AG04450 (cell line): ENCODE results near the gene ASIC3. TPM values are rescaled to one million over a fixed set of nuclear protein-coding genes. Genes with fewer than 3 reads are reported as not detected.

ENCODE experiments used
- CTCF ChIA-PET: fragments of 300-600, 350-600 bp; formaldehyde crosslinking; extraction: SDS; loops from one replicate; lab custom pipeline; 2022; ENCODE audit warnings: antibody characterized with exemption, inconsistent platforms; lab: Charles Lee
- POLR2A ChIA-PET: fragments of 350-600 bp; formaldehyde crosslinking; extraction: SDS; loops from one replicate; lab custom pipeline; 2021; ENCODE audit warnings: antibody characterized with exemption, inconsistent platforms; lab: Yijun Ruan, JAX
- DNase-seq: peaks from one replicate; pipeline ENCODE4 v3.0.0-alpha.2; 2011; ENCODE audit warnings: low read depth, low spot score
- H3K27ac ChIP-seq: one replicate; pipeline ENCODE4 v1.5.1; 2012; ENCODE audit warnings: low read depth, low read length, control low read depth
- H3K27me3 ChIP-seq: one replicate; pipeline ENCODE4 v1.6.0; 2012; ENCODE audit warnings: low read length; ENCODE audit not compliant: control insufficient read depth, insufficient read depth
- H3K4me3 ChIP-seq: 2 replicates; pipeline ENCODE4 v1.5.1; 2011; ENCODE audit warnings: mild to moderate bottlenecking, low read depth, low read length, control low read depth
- H3K9me3 ChIP-seq: 2 replicates; pipeline ENCODE4 v1.5.1; 2012; ENCODE audit warnings: low read length; ENCODE audit not compliant: control insufficient read depth, insufficient read depth
- CTCF ChIP-seq: IDR thresholded peaks from 2 replicates; pipeline ENCODE4 v1.5.1; 2011; ENCODE audit warnings: low read depth, low read length, control low read depth, inconsistent platforms
- polyA plus RNA-seq: library from polyadenylated mRNA; depleted of rRNA; stranded (reverse); fragments of >200 nt; gene quantifications from 2 replicates; pipeline ENCODE4 v1.2.3, GENCODE V29; 2011

Gene ASIC3
- polyA plus RNA-seq, 1 experiment, result 0.07 TPM

- TF ChIP-seq CTCF, result no peak
- H3K27ac ChIP-seq, result no peak overlapping the region
- DNase-seq, result no peak
- no peaks in the 10 kb centered on the region for H3K27me3 ChIP-seq
- POLR2A ChIA-PET, result no interaction called here
- CTCF ChIA-PET, result no interaction called here
- no peak overlapping the region for H3K4me3 ChIP-seq
- no peaks in the 10 kb centered on the region; the same call in 1 of the 2 replicates for H3K9me3 ChIP-seq
Measured at GRCh38 chr7:151073990-151074389, 25.7 kb downstream of the ASIC3 start.

- ChIA-PET CTCF (no interaction called here), POLR2A (no interaction called here)
- DNase-seq, result no peak
- no peak overlapping the region for H3K4me3 ChIP-seq
- H3K9me3 ChIP-seq, result no peaks in the 10 kb centered on the region; the same call in 1 of the 2 replicates
- TF ChIP-seq CTCF, result no peak
- H3K27me3 ChIP-seq, result no peaks in the 10 kb centered on the region
- no peak overlapping the region for H3K27ac ChIP-seq
Measured at GRCh38 chr7:151074817-151075661, 26.7 kb downstream of the ASIC3 start.

- POLR2A ChIA-PET, result no interaction called here
- DNase-seq, result no peak
- peaks cover 3% of the 10 kb centered on the region; the same call in 1 of the 2 replicates for H3K9me3 ChIP-seq
- no peak overlapping the region for H3K27ac ChIP-seq
- CTCF ChIA-PET, result no interaction called here
- no peak for TF ChIP-seq CTCF
- no peak overlapping the region for H3K4me3 ChIP-seq
- no peaks in the 10 kb centered on the region for H3K27me3 ChIP-seq
Measured at GRCh38 chr7:151075662-151075971, 27.3 kb downstream of the ASIC3 start.

GRCh38 chr7:151075978-151076426 is 27.7 kb downstream of the ASIC3 start:
- DNase-seq, result no peak
- TF ChIP-seq CTCF, result no peak
- no peak overlapping the region for H3K4me3 ChIP-seq
- H3K27ac ChIP-seq, result no peak overlapping the region
- CTCF ChIA-PET, result interaction anchor here (0.9 kb wide), 1 partner anchor 15 kb away, joined by 3 read pairs; no protein-coding TSS in a partner anchor
- POLR2A ChIA-PET, result interaction anchor here (0.6 kb wide), 1 partner anchor 29 kb away, joined by 3 read pairs; no protein-coding TSS in a partner anchor
- peaks cover 3% of the 10 kb centered on the region; the same call in 1 of the 2 replicates for H3K9me3 ChIP-seq
- H3K27me3 ChIP-seq, result no peaks in the 10 kb centered on the region
